HepG2 (cell line): ENCODE data around the gene CTSA. TPM values are rescaled to one million over a fixed set of nuclear protein-coding genes. Genes with fewer than 3 reads are reported as not detected.

Source experiments
- BHLHE40 ChIP-seq: IDR thresholded peaks from 2 replicates; pipeline ENCODE4 v1.6.1; 2011; ENCODE audit warnings: low read length, improper control_type of control experiment
- GTF2F1 ChIP-seq: fragments of 150-350 bp; IDR thresholded peaks from 2 replicates; pipeline ENCODE4 v1.6.1; 2014; ENCODE audit warnings: low read length
- IRF9 ChIP-seq: sonication (generic); formaldehyde crosslinking; IDR thresholded peaks from 2 replicates; pipeline ENCODE4 v1.8.0; 2022; ENCODE audit warnings: missing genetic modification reagents, mild to moderate bottlenecking, borderline replicate concordance
- IRX3 ChIP-seq: sonication (generic); formaldehyde crosslinking; IDR thresholded peaks from 2 replicates; pipeline ENCODE4 v1.8.1; 2023; ENCODE audit warnings: mild to moderate bottlenecking, low read depth, missing genetic modification reagents, borderline replicate concordance
- MEIS1 ChIP-seq: sonication (generic); formaldehyde crosslinking; IDR thresholded peaks from 2 replicates; pipeline ENCODE4 v1.9.0; 2021; ENCODE audit warnings: mild to moderate bottlenecking, missing genetic modification reagents, moderate library complexity, borderline replicate concordance
- MIXL1 ChIP-seq: IDR thresholded peaks from 2 replicates; pipeline ENCODE4 v1.6.1; 2016
- MYC ChIP-seq: sonication (generic); formaldehyde crosslinking; IDR thresholded peaks from 2 replicates; pipeline ENCODE4 v1.9.0; 2021; ENCODE audit warnings: missing genetic modification reagents, borderline replicate concordance
- NPAS2 ChIP-seq: sonication (generic); formaldehyde crosslinking; IDR thresholded peaks from 2 replicates; pipeline ENCODE4 v1.8.0; 2022; ENCODE audit warnings: mild to moderate bottlenecking, missing genetic modification reagents, borderline replicate concordance
- NR2C2 ChIP-seq: sonication (generic); formaldehyde crosslinking; IDR thresholded peaks from 2 replicates; pipeline ENCODE4 v1.4.0; 2020; ENCODE audit warnings: missing genetic modification reagents, mild to moderate bottlenecking, moderate library complexity, borderline replicate concordance
- PAF1 ChIP-seq: IDR thresholded peaks from 2 replicates; pipeline ENCODE4 v1.6.1; 2016; ENCODE audit warnings: missing genetic modification reagents, missing compliant biosample characterization
- PREB ChIP-seq: sonication (generic); formaldehyde crosslinking; IDR thresholded peaks from 2 replicates; pipeline ENCODE4 v1.4.0; 2020; ENCODE audit warnings: missing genetic modification reagents
- TRIM24 ChIP-seq: sonication (generic); formaldehyde crosslinking; IDR thresholded peaks from 2 replicates; pipeline ENCODE4 v1.8.0; 2022; ENCODE audit warnings: mild to moderate bottlenecking, missing genetic modification reagents
- ZBTB7B ChIP-seq: sonication (generic); formaldehyde crosslinking; IDR thresholded peaks from 2 replicates; pipeline ENCODE4 v1.4.0; 2020; ENCODE audit warnings: missing genetic modification reagents
- ZNF512B ChIP-seq: sonication (generic); formaldehyde crosslinking; IDR thresholded peaks from 2 replicates; pipeline ENCODE4 v1.5.1; 2020; ENCODE audit warnings: missing genetic modification reagents, mild to moderate bottlenecking, borderline replicate concordance
- ZNF776 ChIP-seq: sonication (generic); formaldehyde crosslinking; IDR thresholded peaks from 2 replicates; pipeline ENCODE4 v1.4.0; 2020; ENCODE audit warnings: mild to moderate bottlenecking, missing genetic modification reagents
- ZNF800 ChIP-seq: sonication (generic); formaldehyde crosslinking; IDR thresholded peaks from 2 replicates; pipeline ENCODE4 v1.4.0; 2020; ENCODE audit warnings: missing genetic modification reagents
- polyA plus RNA-seq, 8 experiments: library from polyadenylated mRNA; depleted of rRNA in 3 of 8; stranded (reverse) in 7 of 8; unstranded in 1 of 8; fragments of >200 nt; fragmentation: Illumina TruSeq in 4 of 8; extraction: Trizol in 4 of 8; gene quantifications; 2 replicates each; pipeline versions ENCODE4 v1.2.1 to v1.2.3, GENCODE V29; 2011 to 2016; ENCODE audit warnings: low read depth in 4 of 8, missing spikeins in 1 of 8, mixed read lengths in 1 of 8; ENCODE audit not compliant: insufficient read depth in 1 of 8
- total RNA-seq, 5 experiments: library from RNA; depleted of rRNA; stranded (reverse); fragments of >200 nt; fragmentation: Illumina TruSeq; extraction: Trizol; gene quantifications; 2 replicates each; pipeline ENCODE4 v1.2.3, GENCODE V29; 2016; ENCODE audit warnings: low read depth in 1 of 5
- TF ChIP-seq, protein P1 (sequence below): sonication (generic); formaldehyde crosslinking; IDR thresholded peaks from 2 replicates; pipeline ENCODE4 v1.8.0; 2022; ENCODE audit warnings: mild to moderate bottlenecking, missing genetic modification reagents

Gene CTSA
- total and polyA plus RNA-seq, 2 of the 13 experiments (the other 11 are each of a cell fraction or from before 2014, with no cell fraction given), result 202 to 231 TPM

- TF ChIP-seq ZNF512B (CRISPR knock-in tag) (peak; percentile 93), PAF1 (CRISPR knock-in tag) (no peak), PREB (CRISPR knock-in tag) (no peak), MIXL1 (CRISPR knock-in tag) (no peak), MEIS1 (CRISPR knock-in tag) (peak; percentile 80), IRX3 (CRISPR knock-in tag) (no peak), NPAS2 (CRISPR knock-in tag) (no peak), BHLHE40 (no peak), MYC (CRISPR knock-in tag) (peak; percentile 76; the same call in 1 of the 2 replicates), ZBTB7B (CRISPR knock-in tag) (0 out of 2 replicates have a peak, but pooled peaks have one; percentile 8), NR2C2 (CRISPR knock-in tag) (0 out of 2 replicates have a peak, but pooled peaks have one; percentile 29), GTF2F1 (no peak), TRIM24 (no peak), ZNF800 (CRISPR knock-in tag) (no peak), ZNF776 (CRISPR knock-in tag) (no peak), IRF9 (no peak)
- TF ChIP-seq, protein P1, sequence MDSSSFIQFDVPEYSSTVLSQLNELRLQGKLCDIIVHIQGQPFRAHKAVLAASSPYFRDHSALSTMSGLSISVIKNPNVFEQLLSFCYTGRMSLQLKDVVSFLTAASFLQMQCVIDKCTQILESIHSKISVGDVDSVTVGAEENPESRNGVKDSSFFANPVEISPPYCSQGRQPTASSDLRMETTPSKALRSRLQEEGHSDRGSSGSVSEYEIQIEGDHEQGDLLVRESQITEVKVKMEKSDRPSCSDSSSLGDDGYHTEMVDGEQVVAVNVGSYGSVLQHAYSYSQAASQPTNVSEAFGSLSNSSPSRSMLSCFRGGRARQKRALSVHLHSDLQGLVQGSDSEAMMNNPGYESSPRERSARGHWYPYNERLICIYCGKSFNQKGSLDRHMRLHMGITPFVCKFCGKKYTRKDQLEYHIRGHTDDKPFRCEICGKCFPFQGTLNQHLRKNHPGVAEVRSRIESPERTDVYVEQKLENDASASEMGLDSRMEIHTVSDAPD (CRISPR knock-in tag), result no peak
Observed at GRCh38 chr20:45911486-45912343, 20.6 kb downstream of the CTSA start, which contains the start of gene PLTP (continued).
